ENCODE measurements around the gene KLHL6.

The KLHL6 gene

DNA sequence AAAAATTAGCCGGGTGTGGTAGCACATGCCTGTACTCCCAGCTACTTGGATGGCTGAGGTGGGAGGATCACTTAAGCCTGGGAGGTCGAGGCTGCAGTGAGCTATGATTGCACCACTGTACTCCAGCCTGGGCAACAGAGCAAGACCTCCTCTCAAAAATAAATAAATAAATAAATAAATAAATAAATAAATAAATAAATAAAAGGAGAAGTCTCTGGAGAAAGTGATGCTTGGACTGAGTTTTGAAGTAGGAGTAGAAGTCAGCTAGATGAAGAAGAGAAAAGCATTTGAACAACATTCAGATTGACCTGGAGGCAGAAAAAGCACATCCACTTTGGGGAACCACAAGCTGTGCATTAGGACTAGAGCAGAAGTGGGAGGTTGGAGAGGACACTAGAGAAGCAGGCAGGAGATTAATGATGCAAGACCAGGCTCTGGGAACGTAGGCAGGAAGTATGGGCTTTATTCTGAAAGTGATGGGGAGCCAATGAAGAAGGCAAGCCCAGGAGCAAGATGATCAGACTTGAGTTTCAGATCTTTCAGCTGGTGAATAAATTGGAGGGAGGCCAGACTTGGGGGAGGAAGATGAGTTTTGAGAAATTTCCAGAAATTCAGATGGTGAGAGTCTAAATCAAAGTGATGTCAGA, 48.7 kb downstream of the KLHL6 start:
- DNase-seq (ENCODE audit: low read depth in 2 of 2): no peak

DNA sequence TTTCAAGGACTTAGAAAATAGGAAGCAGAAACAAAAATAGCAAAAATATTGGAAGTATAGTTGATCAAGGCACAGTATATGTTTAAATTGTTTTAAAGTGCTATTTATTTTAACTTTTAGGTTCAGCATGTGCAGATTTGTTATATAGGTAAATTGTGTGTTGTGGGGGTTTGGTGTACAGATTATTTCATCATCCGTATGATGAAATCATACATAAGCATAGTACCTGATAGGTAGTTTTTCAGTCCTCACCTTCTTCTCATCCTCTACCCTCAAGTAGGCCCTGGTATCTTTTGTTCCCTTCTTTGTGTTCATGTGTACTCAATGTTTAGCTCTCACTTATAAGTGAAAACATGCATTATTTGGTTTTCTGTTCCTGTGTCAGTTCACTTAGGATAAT, 50.9 kb downstream of the KLHL6 start:
- DNase-seq (ENCODE audit: low read depth in 2 of 2): no peak

DNA sequence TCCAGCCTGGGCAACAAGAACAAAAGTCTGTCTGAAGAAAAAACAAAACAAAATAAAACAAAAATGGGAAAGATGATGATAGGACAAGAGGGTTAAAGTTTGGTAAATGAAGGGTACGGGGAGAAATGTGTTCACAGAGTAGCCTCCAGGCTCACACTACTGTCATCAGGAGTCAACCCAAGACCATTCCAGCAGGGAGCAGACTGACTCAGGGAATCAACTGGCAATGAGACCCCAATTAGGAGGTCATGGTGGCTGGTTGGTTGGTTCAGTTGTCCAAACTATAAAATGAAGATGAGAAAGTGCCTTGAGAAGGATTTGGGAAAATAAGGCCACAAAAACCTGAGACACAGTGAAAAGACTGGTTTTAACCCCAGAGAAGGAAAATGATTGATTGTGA, 51.8 kb downstream of the KLHL6 start:
- DNase-seq (ENCODE audit: low read depth in 2 of 2): no peak

DNA sequence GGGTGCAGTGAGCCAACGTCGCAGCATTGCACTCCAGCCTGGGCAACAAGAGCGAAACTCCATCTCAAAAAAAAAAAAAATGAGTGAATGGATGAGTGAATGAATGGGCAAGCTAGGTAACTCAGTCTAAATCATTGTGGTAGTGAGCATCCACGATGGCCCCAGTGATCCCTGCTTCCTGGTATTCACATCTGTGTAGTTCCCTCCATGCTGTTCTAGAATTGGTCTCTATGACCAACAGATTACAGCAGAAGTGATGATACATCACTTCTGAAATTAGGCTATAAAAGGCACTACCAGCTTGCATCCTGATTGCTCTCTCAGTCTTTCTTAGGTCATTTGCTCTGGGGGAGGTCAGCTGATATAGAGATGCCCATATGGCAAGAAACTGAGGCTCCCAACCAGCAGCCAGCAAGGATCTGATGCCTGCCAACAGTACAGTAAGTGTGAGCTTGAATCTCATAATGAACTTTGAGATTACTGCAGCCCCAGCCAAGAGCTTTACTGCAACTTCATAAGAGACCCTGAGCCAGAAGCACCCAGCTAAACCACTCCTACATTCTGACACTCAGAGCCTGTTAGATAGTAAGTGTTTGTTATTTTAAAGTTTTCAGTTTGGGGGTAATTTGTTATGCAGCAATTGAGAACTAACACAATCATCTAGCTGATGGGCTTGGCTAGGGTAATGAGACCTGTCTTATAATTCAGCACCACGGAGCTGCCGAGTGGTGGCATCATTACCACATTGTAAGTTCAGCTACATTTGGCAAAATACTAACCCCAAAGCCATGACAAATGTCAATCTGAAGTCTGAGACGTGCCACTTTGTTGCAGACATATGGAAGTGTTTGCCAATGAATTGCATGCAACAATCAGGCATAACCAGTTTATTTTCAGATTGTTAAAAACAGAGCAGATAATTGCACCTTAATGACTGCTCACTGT, 53.0 kb downstream of the KLHL6 start:
- DNase-seq (ENCODE audit: low read depth in 2 of 2): no peak

DNA sequence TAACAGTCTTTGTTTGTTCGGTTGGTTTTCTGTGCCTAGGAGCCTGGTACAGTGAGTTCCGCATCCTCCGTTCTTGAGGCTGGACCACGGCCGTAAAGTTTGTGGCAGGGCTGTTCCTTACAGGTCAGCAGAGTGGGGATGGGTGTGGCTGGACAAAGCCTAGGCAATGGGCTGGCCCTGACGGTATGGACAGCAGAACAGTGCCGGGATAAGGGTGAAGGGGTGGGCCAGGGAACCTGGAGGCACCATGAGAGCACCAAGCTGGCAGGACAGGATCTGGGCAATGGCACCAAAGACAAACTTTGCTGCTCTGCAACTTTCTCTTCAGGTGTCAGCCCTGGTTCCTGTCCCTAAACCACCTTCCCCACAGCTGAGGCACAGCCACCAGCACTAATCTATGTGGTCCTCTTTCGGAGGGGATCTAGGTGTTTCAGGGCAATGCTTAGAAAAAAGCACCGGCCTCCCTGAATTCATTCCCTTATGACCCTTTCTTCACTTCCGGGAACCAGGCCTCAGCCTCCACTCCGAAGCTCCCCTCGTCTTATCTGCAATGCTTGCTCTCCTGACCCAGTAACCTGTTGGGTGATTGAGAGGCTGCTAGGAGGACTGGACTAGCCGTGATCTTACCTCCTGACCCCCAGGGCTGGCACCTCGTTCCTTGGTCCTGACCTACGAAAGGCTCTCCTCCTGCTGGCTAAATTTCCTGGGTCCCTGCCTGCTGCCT, 54.4 kb downstream of the KLHL6 start:
- DNase-seq (ENCODE audit: low read depth in 2 of 2): no peak

DNA sequence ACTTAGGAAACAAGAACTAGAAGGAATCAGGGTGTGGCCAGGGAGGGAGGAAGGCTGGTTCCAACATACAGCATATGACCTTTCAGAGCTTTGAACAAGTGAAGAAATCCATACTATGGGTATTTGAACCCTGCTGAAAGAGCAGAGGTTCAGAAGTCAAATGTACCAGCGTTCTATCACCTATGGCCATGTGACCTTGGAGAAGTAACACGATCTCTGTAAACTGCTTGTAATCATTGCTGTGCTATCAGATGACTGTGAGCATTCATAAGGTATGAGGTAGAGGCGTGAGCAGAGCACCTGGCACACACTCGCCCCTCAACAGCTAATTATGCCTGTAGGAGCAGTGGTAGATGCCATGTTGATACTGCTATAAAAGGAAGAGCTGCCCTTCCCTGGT, 55.2 kb downstream of the KLHL6 start:
- DNase-seq (ENCODE audit: low read depth in 2 of 2): no peak

DNA sequence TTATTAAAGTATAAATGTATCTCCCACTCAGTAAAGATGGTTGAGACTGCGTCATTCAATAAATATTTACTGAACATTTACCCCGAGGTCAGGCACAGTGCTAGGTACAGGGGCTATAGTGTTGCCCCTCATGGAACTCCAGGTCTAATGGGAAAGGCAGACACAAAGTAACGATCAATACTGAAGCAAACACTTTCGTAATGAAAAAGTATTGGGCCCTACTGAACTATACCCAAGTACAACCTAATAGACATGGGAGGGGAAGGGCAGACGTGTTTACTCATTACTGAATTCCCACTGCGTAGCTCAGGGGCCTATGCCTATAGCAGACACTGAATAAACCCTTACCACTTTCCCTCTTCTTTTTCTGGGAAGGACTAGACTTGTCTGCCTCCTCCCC, 56.9 kb downstream of the KLHL6 start:
- no peak for DNase-seq (ENCODE audit: low read depth in 2 of 2)

DNA sequence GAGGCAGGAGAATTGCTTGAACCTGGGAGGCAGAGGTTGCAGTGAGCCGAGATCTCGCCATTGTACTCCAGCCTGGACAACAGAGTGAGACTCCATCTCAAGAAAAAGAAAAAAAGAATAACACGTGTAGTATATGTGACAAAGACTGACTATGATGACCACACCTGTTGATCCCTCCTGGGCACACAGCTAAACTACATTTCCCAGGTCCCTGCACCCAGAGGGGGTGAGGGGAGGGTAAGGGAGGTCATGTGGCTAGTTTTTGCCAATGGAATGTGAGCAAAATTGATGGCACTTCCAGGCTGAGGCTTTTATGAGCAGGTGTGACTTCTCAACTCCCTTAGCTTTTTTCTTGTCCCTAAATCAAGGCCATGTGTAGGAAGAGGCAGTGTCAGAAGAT, 58.2 kb downstream of the KLHL6 start:
- DNase-seq (ENCODE audit: low read depth in 2 of 2): no peak

DNA sequence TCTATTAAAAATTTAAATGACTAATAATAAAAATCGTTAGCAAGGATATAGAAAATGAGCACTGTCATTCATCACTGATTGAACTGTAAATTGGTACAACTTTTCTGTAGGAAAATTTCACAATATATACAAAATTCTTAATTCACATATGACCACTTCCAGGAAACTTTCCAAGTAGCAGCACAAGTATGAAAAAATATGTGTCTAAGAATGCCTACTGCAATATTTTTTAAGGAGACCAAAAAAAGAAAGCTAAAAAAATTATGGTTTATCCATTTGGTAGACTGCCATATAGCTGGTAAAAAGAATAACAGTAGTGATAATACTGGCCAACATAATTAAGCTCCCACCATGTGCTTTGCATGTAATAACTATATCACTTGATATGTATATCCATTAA, 59.2 kb downstream of the KLHL6 start:
- DNase-seq (ENCODE audit: low read depth in 2 of 2): no peak

DNA sequence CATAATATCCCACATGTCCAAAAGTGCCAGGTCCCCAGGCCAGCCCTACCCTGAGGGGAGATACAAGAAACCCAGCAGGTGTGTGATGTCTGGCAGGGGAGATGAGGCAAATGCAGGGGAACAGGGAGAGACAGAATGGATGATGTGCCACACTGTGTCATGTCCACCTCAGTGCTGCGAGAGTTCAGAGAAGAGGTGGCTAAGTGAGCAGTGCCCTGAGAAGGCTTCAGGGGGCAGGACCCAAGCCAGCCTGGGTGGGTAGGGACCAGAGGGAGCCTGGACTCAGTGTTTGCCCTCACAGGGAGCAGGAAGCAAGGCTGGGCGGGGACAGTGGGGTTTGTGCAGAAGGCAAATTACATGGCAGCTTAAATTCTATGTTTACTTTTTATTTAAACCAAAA, 61.2 kb downstream of the KLHL6 start:
- no peak for DNase-seq (ENCODE audit: low read depth in 2 of 2)

DNA sequence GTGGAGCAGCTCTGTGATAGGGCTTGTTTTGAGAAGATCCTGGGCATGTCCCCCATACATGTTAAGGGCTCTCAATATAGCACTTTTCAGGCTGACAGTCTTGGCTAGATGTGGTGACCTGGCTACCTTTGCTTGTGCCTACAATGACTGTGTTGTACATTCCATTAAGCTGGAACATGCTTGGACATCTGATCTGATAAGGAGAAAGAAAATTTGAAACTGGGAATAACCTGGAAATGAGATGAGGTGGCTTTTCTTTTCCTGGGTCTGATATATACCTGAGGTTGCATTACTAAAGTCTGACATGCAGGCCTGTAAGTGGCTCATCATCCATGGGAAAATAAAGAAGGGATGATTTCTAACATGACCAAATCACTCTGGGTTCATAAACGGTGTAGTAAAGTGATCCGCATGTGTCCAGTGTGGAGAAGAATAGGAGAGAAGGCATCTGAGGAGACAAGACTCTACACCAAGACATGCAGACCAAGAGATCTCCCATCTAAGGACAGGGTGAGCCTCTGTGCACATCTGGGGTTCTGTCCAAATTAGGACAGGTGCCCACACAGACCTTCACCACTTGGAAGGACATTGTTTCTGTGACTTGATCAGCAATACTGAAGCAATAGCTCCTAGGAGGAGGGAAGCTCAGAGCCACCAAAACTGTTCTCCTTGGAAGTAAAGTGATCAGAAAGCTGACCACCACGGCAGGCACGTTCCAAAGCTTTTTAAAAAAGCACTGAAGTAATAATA, 62.0 kb downstream of the KLHL6 start:
- no peak for DNase-seq (ENCODE audit: low read depth in 2 of 2)

DNA sequence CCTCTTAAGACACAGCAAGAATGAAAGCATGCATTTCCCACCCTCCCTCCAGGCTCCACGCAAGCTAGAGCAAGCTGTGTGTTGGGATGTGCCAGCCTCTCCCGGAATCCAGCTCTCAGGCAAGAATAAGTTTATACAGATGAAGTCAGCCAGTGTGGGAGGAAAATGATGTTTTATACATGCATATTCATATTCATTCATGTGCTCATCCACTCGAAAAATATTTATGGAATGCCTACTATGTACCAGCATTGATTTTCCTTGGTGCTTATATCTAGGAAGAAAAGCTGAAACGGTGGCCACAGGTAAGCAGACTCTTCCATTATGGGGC, 62.7 kb downstream of the KLHL6 start:
- DNase-seq (ENCODE audit: low read depth in 2 of 2): no peak

DNA sequence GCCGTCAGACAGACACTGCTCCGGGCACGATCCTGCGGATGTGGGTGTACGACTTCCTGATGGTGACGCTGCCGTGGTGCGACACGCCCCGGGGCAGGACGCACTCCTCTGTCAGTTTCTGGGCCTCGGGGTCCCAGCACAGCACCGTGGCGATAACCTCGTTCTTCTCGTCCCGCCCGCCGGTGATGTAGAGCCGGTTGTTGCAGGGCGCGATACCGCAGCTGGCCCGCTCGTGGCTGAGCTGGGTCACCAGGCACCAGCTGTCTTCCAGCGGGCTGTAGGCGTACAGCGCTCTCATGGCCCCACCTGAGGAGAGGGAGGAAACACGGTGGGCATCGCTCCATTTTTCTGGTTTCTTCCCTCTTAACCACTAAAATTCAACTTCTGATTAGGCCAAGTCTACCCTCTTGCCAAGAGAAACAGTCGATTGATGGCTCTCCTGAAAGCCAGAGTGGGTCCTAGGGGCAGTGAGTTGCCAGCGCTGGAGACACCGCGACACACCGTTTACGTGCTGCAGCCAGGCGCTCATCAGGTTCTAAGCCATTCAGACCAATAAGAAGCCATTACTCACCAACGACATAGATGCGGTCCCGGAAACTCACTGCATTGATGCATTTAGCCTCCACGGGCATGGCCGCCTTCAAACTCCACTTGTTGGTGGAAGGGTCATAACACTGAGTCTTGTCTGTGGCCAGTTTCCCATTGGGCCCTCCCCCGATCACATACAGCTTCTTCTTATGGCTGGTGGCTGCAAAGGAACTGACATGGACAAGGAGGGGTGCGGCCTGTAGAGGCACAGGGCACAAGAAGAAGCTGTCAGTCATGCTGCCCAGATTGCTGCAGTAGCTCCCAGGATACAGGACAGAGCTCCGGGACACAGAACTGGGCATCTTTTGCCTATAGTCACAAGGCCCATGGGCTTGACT, 63.3 kb downstream of the KLHL6 start:
- DNase-seq (ENCODE audit: low read depth in 2 of 2): no peak

DNA sequence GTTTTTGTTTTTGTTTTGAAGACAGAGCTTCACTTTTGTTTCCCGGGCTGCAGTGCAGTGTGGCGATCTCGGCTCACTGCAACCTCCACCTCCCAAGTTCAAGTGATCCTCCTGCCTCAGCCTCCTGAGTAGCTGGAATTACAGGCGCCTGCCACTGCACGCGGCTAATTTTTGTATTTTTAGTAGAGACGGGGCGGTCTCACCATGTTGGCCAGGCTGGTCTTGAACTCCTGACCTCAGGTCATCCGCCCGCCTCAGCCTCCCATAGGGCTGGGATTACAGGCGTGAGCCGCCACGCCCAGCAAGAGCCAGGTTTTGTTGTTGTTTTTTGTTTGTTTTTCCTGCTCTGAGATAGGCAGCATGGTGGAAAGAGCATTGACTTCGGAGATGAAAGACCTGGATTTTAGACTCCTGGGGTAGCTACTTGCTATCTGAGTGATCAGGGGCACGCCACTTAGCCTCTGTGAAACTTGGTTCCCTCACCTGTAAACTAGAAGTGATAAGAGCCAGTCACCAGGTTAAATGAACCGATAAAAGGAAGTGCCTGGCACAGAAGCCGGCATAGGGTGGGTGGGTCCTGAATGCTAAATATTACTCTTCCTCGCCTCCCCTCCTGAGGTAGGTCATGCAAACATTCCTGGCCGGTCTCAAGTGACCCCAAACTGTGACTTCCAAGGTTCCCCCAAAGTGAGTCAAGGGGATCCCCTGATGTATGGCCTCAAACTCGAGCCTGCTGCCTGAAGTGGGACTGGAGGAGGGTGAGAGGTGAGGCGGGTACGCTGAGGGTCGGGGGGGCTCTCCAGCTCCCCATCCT, 64.2 kb downstream of the KLHL6 start:
- no peak for DNase-seq (ENCODE audit: low read depth in 2 of 2)

DNA sequence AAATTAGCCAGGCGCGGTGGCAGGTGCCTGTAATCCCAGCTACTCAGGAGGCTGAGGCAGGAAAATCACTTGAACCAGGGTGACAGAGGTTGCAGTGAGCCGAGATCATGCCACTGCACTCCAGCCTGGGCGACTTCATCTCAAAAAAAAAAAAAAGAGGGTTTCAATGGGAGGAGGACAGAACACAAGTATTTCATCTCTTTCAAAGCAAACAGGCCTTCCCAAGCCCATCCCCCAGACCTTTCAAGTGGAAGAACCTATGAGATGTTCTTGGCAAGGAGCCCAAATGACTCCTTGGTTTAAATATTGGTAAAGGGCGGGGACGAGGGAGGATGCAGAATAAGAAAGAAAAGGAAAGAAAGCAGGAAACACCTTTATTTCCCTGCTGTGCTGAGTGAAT, 64.9 kb downstream of the KLHL6 start:
- DNase-seq (ENCODE audit: low read depth in 2 of 2): no peak

DNA sequence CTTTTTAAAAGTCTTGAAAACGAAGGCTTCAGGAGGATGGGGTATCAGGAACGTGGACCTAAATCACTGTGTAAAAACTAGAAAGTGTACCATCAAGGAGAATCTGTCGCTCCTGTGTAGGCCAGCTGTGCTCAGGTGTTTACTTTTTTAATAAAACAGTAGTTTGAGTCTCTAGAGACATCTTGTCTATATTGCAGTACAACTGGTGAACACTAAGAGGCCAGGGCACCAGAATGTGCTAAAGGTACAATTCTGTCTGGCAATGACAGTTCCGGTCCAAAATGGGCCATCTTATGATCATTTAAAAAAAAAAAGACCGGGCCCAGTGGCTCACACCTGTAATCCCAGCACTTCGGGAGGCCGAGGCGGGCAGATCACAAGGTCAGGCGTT, 65.3 kb downstream of the KLHL6 start:
- DNase-seq (ENCODE audit: low read depth in 2 of 2): no peak

DNA sequence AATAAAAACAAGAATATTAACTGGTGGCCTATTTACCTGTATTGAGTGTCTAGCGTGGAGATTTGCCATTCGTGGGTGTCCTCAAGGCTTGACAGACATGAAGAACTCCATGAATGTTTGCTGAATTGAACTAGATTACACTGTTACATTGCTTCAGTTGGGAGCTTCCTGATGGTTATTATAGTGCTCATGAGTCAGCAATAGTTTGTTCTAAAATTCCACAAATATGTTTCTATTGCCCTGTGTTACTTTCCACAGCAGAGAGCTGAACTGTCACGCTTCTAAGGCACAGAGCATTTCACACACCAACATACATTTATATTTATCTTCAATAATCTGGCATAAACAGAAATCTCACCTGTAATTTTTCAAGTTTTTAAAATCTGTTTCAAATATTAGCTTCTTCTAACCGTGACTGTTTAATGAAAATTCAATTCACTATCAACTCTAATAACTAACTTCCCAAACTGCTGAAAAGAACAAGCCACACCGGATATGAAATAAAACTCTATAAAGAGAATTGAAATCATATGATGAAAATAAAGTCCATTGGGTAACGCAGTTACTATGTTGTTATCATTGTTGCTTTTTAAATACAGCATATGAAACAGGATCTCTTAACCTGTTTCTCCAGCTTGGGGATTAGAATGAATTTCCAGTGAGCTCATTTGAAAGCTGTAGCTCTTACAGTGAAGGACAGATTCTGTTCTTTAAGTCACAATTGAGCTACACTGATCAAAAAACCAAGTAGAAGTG, 65.9 kb downstream of the KLHL6 start:
- DNase-seq (ENCODE audit: low read depth in 2 of 2): no peak

DNA sequence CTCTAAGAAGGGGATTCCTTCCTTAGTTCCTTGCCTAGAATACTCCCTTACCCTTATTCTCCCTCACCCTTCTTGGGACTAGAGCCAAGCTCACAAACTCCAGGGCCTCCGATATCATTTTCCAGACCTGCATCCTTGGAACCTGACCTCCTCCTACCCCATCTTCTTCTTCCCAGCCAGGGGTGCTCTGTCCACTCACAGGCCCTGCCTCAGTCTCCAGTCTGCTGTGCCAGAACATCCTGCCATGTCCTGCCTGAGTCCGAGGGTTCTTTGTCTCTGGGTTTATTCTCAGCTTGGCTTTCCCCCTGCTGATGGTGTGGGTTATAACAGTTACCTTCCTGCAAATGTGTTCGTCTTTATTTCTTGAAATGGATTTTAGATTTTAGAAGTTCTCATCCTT, 67.2 kb downstream of the KLHL6 start:
- DNase-seq (ENCODE audit: low read depth in 2 of 2): no peak

DNA sequence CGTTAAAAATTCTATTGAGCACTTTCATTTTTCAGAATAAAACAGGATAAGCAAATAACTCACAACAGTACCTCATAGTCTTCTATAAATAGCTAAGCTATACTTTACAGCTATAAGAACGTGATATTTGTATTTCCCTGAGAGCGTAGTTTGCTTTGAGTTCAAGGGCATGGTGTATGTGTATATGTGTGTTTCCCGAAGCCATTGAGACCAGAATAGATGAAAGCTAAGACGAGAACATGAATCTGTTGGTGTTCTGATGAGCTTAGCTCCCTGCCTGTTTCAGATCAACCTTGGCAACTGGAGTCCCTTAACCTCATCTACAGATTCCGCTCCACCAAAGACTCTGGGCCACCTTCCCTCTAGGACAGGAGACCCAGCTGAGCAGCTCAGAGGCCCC, 67.6 kb downstream of the KLHL6 start:
- DNase-seq (ENCODE audit: low read depth in 2 of 2): no peak

Measured in stimulated activated CD8-positive, alpha-beta memory T cell treated with anti-CD3 and anti-CD28 coated beads, Interleukin-15, amount 100 ng/mL, for 48 hours (primary cell).